ENCODE measurements around the gene DSG3.

The DSG3 gene

GRCh38 chr18:31445908-31446307 is 1.6 kb upstream of the DSG3 start:
- TF ChIP-seq, protein P1, sequence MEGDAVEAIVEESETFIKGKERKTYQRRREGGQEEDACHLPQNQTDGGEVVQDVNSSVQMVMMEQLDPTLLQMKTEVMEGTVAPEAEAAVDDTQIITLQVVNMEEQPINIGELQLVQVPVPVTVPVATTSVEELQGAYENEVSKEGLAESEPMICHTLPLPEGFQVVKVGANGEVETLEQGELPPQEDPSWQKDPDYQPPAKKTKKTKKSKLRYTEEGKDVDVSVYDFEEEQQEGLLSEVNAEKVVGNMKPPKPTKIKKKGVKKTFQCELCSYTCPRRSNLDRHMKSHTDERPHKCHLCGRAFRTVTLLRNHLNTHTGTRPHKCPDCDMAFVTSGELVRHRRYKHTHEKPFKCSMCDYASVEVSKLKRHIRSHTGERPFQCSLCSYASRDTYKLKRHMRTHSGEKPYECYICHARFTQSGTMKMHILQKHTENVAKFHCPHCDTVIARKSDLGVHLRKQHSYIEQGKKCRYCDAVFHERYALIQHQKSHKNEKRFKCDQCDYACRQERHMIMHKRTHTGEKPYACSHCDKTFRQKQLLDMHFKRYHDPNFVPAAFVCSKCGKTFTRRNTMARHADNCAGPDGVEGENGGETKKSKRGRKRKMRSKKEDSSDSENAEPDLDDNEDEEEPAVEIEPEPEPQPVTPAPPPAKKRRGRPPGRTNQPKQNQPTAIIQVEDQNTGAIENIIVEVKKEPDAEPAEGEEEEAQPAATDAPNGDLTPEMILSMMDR (IDR thresholded peaks at IDR 0.05; ENCODE audit: unreplicated experiment in 3 of 3), result no peak
- H3K4me3 Mint-ChIP-seq, result no peak overlapping the region
- H3K36me3 Mint-ChIP-seq (ENCODE audit: low read depth), result no peaks in the 10 kb centered on the region
- H3K4me1 Mint-ChIP-seq, result no peaks in the 10 kb centered on the region
- H3K9me3 Mint-ChIP-seq, result no peaks in the 10 kb centered on the region
- no peak overlapping the region for H3K27ac Mint-ChIP-seq
- H3K27me3 Mint-ChIP-seq (ENCODE audit: low read depth), result no peaks in the 10 kb centered on the region

DNA sequence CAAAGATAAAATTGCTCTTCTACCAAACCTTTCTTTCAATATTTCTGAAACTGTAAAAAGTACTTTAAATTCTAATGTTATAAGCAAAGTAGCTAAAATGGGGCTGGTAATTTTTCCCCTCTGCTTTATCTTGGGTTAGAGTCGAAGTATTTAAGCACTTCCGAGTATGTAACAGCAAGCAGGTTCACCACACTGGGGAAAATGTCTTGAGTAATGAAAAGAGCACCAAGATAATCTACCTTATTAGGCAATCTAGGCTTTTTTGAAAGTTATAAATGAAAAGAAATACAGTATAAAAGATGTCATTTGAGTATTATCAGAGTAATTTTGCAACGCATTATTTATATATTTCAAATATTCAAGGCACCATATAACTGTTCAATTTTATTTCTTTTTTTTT is 687 bp upstream of the DSG3 start:
- no peaks in the 10 kb centered on the region for H3K36me3 Mint-ChIP-seq (ENCODE audit: low read depth)
- H3K4me1 Mint-ChIP-seq, result no peaks in the 10 kb centered on the region
- TF ChIP-seq, protein P1 (IDR thresholded peaks at IDR 0.05; ENCODE audit: unreplicated experiment in 3 of 3), result no peak
- H3K27me3 Mint-ChIP-seq (ENCODE audit: low read depth), result no peaks in the 10 kb centered on the region
- H3K9me3 Mint-ChIP-seq, result no peaks in the 10 kb centered on the region
- H3K27ac Mint-ChIP-seq, result no peak overlapping the region
- H3K4me3 Mint-ChIP-seq, result no peak overlapping the region

- Mint-ChIP-seq H3K36me3 (ENCODE audit: low read depth) (no peaks in the 10 kb centered on the region), H3K4me3 (no peak overlapping the region), H3K27ac (no peak overlapping the region), H3K9me3 (no peaks in the 10 kb centered on the region), H3K4me1 (no peaks in the 10 kb centered on the region), H3K27me3 (ENCODE audit: low read depth) (no peaks in the 10 kb centered on the region)
- TF ChIP-seq, protein P1 (IDR thresholded peaks at IDR 0.05; ENCODE audit: unreplicated experiment in 3 of 3), result no peak
Observed at GRCh38 chr18:31450409-31450808, 2.9 kb downstream of the DSG3 start.

GRCh38 chr18:31451625-31452024 is 4.1 kb downstream of the DSG3 start:
- TF ChIP-seq, protein P1 (IDR thresholded peaks at IDR 0.05; ENCODE audit: unreplicated experiment in 3 of 3), result no peak
- no peaks in the 10 kb centered on the region for H3K4me1 Mint-ChIP-seq
- H3K36me3 Mint-ChIP-seq (ENCODE audit: low read depth), result no peaks in the 10 kb centered on the region
- no peak overlapping the region for H3K4me3 Mint-ChIP-seq
- H3K27me3 Mint-ChIP-seq (ENCODE audit: low read depth), result no peaks in the 10 kb centered on the region
- no peaks in the 10 kb centered on the region for H3K9me3 Mint-ChIP-seq
- H3K27ac Mint-ChIP-seq, result no peak overlapping the region

DNA sequence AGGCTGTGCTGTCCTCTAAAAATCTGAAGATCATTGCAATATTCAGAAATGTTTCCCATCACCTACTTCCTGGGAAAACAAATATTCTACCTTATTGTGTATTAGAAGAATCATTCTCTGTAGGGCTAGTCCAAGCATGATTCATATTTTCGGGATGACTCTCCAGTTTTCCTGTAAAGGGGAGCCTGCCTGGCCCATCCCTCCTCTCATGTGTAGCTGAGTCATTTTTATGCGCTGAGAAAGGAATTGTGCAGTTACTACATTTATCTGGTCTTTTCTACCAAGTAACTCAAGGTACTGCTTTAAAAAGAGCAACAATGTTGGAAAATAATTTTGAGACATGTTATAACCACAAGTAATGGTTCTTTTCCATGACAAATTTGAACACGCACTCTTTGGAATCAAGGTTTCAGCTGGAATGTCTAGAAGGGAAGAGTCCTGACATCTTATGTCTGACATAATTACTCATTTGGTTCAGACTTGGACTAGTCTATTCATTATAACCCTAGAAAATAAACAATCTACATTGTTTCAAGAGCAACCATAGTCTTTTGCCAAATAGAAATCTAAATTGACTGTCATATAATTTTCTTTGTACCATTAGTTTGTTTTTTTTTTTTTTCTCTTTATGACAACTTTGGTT is 6.6 kb downstream of the DSG3 start:
- TF ChIP-seq, protein P1 (IDR thresholded peaks at IDR 0.05; ENCODE audit: unreplicated experiment in 3 of 3), result no peak
- no peaks in the 10 kb centered on the region for H3K27me3 Mint-ChIP-seq (ENCODE audit: low read depth)
- H3K4me3 Mint-ChIP-seq, result no peak overlapping the region
- H3K27ac Mint-ChIP-seq, result no peak overlapping the region
- no peaks in the 10 kb centered on the region for H3K4me1 Mint-ChIP-seq
- no peaks in the 10 kb centered on the region for H3K36me3 Mint-ChIP-seq (ENCODE audit: low read depth)
- H3K9me3 Mint-ChIP-seq, result no peaks in the 10 kb centered on the region

DNA sequence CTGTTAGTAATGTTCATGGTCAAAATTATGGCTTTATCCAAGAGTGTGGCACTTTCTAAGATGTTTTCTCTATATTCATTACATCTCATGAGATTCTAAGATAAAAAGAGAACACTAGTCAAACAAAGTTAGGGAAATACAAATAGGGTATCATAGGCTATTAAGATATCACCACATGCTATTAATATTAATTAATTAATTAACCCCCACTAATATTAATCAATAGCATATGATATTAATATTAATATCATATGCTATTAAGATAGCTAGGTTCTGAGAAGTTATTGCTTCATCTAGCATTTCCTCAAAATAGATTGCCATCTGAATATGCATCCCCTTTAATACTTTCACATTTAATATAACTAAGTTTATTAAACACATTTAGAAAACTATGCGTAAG is 22.1 kb downstream of the DSG3 start:
- H3K27me3 Mint-ChIP-seq (ENCODE audit: low read depth), result no peaks in the 10 kb centered on the region
- no peaks in the 10 kb centered on the region for H3K36me3 Mint-ChIP-seq (ENCODE audit: low read depth)
- no peaks in the 10 kb centered on the region for H3K9me3 Mint-ChIP-seq
- no peak overlapping the region for H3K27ac Mint-ChIP-seq
- H3K4me1 Mint-ChIP-seq, result no peaks in the 10 kb centered on the region
- no peak overlapping the region for H3K4me3 Mint-ChIP-seq
- TF ChIP-seq, protein P1 (IDR thresholded peaks at IDR 0.05; ENCODE audit: unreplicated experiment in 3 of 3), result no peak
